ENCODE results near the gene RFX4. TPM values are rescaled to one million over a fixed set of nuclear protein-coding genes. Genes with fewer than 3 reads are reported as not detected.

Gene RFX4
- total RNA-seq, 1 donor from 2014 or later = not detected

DNA sequence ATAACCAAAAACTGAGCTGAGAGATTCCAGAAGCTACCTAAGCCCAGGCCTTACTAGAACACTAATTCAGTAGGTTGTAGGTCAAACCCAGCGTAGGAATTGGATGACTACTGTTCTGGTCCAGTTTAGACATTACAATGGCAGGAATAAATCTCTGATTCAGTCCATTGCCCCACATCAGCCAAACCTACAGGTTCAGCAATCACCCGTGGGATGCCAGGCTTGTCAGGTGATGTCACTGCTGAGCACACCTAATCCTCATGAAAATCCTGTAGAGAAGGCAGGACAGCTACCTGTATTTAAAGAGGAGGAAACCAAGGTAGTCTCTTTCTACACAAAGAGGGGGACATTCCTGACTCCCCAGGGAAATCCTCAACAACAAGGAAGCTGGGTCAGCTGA lies 63.7 kb downstream of the RFX4 start:
- no peak for DNase-seq (ENCODE audit: low read depth)

DNA sequence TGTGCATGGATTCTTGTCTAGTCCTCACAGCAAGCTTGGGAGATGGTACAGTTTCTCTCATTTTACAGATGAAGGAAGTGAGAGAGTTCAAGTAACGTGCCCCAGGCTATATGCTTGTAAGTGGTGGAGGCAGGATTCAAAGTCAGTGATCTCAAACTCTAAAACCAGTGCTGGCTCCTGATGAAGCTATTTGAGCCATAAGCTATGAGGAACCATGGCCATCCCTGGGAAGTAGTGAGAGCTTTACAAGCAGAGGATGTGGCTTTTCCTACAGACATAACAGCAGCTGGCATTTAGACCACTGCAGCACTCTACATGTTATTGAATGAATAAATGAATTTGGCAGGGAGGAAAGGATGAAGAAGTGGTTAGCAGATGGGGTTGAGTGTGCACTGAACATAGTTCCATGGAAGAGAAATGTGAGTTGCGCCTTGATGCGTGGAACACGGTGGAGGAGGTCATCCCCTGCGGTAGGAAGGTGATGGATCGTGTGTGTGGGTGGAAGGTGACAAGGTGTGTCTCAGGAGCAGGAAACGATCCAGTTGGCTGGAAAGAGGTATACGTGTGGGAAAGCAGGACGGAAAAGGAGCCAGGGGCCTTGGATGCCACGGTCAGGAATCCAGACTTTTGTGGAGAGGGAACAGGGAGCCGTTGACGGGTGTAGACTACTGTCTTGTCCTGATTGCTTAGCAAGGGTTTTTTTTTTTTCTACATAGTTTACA lies 65.2 kb downstream of the RFX4 start:
- DNase-seq (ENCODE audit: low read depth) = no peak

DNA sequence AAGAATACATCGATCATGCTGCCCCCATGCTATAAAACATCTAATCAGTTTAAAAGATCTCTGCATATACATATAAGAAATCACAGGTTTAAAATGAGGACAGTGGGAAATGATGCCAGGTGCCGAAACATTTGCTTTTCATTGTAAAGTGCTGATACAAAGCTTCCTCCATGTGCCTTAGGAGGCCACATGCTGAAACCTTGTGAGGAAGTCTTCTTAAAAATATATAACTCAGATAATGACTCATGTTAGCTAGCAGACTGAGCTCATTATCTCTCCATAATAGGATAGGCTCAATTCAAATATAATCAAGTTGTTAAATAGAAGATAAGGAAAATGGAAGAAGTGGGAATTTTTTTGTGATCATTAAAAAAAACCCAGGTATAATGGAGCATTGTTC lies 65.9 kb downstream of the RFX4 start:
- peak; percentile 2 for DNase-seq (ENCODE audit: low read depth)

DNA sequence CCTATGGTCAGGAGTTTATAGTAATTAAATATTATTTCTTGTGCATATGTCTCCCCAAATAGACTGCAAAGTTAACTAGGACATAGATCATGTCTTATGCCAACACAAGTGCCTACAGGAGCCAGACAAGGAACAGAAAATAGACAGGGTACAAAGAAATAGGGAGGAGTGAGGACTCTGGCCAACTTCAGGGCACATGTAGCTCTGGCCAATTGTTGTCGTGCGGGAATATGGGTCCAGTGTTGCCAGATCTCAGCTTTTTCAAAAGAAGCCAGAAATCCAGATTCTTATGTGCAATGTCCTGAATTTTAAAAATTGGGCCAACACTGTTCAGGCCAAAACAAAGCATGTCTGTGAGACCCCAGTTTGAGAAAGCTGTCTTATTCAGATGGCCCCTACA lies 68.7 kb downstream of the RFX4 start:
- no peak for DNase-seq (ENCODE audit: low read depth)

DNA sequence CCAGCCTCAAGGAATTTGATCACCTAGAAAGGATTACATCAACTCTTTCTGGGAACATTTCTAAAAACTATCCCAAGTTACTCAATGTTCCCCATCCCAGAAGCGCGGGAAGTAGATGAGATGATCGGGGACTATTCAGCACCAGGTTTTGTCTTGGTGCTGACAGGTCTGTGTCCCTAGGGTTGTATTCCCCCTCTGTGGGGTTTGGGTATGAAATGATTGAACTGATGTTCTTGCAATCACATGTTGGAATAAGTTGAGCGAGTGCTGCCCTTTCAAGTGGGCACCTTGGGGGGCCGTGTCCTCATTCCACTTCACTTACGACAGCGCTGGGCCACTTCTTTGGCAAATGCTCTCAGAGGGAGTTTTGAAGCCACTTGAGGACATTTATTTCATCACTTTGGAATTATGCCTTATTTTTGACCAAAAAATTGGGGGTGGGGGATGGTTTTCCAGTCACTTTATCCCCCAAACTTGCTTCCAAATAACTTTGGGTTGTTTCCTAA lies 69.8 kb downstream of the RFX4 start:
- no peak for DNase-seq (ENCODE audit: low read depth)

GRCh38 chr12:106655577-106655976 lies 72.8 kb downstream of the RFX4 start:
- no peak for DNase-seq (ENCODE audit: low read depth)

GRCh38 chr12:106657488-106657887 lies 74.7 kb downstream of the RFX4 start:
- DNase-seq (ENCODE audit: low read depth) = no peak

GRCh38 chr12:106663385-106663784 lies 80.6 kb downstream of the RFX4 start:
- no peak for DNase-seq (ENCODE audit: low read depth)

- DNase-seq (ENCODE audit: low read depth) = no peak
Measured at GRCh38 chr12:106669216-106669615, 86.4 kb downstream of the RFX4 start.

DNA sequence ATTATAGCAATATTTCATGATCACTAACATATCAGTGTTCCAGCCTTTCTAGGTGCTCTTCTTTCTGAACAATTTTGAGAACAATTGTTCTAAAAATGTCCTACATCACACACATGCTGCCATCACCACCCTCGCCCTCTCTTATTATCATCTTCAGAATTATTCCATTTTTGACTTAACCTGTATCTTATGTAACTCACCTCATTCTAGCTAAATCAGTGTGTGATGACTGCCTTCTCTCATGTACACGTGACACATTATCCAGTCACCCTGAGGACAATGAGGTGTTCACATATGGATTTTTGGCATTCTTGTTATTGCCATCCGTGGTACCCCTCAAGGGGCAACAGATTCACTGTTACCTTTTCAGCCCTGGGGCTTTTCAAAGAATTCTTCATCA lies 87.3 kb downstream of the RFX4 start:
- DNase-seq (ENCODE audit: low read depth) = no peak

DNA sequence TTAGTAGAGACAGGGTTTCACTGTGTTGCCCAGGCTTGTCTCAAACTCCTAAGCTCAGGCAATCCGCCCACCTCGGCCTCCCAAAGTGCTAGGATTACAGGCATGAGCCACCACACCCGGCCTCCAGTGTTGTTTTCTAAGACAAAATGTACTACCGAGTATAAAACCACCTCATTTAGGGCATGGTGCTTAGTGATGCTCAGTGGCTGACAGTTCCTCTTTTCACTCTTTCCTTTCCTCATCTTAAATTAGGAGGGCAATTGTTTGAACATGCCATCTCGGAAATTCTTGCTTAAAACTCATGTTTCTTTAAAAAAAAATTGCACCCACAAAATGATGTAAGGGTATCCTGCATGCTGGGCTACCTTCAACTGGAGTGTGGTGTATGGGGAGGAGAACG lies 89.0 kb downstream of the RFX4 start:
- DNase-seq (ENCODE audit: low read depth) = no peak

DNA sequence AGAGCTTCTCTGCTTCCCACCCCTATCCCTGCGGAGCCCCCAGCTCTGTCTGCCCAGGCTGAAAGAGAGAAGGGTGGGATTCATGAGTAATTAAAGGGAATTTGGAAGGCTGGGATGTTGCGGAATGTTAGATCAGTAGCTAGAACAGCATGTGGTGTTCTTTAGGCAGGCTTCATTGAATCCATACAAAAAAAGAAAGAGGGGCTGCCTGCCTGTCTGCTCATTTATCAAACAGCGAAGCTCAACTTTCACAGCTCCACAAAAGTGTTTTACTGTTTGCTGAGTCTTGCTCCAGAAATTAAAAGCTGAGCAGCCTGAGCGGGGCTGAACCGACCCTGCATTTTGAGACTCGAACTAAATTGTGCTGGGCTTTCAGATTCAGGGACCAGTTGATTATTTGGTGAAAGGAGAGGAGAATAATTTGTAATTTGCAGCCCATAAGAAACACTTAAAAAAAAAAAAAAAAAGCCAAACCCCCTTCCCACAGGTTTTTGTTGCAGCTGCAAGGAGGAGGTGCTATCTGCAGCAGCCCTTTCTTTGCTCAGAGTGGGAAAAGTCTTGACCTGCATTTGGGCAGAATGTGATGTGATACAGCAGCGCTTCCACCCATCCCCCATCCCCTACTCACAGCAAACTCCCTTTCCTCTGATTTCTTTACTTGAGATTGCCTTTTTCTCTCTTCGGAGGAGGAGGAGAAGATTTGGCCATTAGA lies 89.7 kb downstream of the RFX4 start:
- no peak for DNase-seq (ENCODE audit: low read depth)

- DNase-seq (ENCODE audit: low read depth) = no peak
Measured at GRCh38 chr12:106673141-106673540, 90.3 kb downstream of the RFX4 start.

GRCh38 chr12:106675651-106676435 lies 93.0 kb downstream of the RFX4 start:
- no peak for DNase-seq (ENCODE audit: low read depth)

GRCh38 chr12:106679574-106679973 lies 96.8 kb downstream of the RFX4 start:
- no peak for DNase-seq (ENCODE audit: low read depth)

- no peak for DNase-seq (ENCODE audit: low read depth)
Measured at GRCh38 chr12:106680280-106680679, 97.5 kb downstream of the RFX4 start.

DNA sequence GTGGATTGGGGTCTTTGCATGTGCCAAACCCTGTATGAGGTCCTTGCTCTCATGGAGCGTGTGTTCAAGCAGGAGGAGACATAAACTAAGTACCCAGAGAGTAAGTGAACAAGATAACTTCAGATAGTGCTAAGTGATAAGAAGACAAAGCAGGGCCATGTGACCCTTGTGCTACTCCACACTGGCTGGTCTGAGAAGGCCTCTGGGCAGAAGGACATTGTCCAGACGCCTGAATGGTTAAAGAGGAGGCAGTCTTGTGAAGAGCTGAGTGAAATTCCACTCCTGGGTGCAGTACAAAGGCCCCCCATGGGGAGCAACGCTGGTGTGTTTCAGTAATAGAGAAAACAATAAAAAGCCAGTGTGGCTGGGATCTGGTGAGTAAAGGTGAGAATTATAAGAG lies 98.4 kb downstream of the RFX4 start:
- DNase-seq (ENCODE audit: low read depth) = no peak

- DNase-seq (ENCODE audit: low read depth) = peak; percentile 61
Measured at GRCh38 chr12:106682594-106683234, 99.9 kb downstream of the RFX4 start.

GRCh38 chr12:106684497-106684896 lies 101.7 kb downstream of the RFX4 start:
- no peak for DNase-seq (ENCODE audit: low read depth)

GRCh38 chr12:106685381-106685780 lies 102.6 kb downstream of the RFX4 start:
- DNase-seq (ENCODE audit: low read depth) = no peak

- no peak for DNase-seq (ENCODE audit: low read depth)
Measured at GRCh38 chr12:106687672-106688071, 104.9 kb downstream of the RFX4 start.
